ENCODE results near the gene PRDM15. TPM values are rescaled to one million over a fixed set of nuclear protein-coding genes. Genes with fewer than 3 reads are reported as not detected.

The PRDM15 gene
- total RNA-seq, 1 experiment from 2014 or later, result 9.9 TPM

DNA sequence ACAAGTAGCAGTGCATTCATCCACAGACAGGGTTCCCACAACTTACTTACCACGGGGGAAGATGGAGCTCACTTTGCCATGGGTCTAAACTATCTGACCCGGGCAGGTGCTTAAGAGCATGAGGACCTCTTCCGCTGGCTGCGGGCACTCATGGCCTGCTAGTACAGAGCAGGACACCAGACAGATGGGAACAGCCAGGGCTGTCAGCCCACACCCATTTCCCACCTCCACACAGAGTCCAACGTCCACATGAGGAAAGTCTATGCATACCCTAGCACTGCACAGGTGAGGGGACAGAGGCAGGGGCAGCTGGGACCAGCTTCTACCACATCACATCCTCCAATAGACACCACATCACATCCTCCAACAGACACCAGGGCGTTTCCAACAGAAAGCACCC, 35.8 kb upstream of the PRDM15 start:
- Histone ChIP-seq H2AFZ (ENCODE audit: low read length) (no peak overlapping the region), H3K14ac (ENCODE audit: insufficient read depth, low read length) (no peak overlapping the region), H2AK5ac (ENCODE audit: insufficient read length, low read length) (no peak overlapping the region), H3K4me2 (ENCODE audit: insufficient read depth, insufficient read length, low read length) (no peak overlapping the region), H3K9me3 (ENCODE audit: control insufficient read depth, low read depth, low read length) (no peaks in the 10 kb centered on the region), H3K27me3 (ENCODE audit: insufficient read depth, low read length) (no peaks in the 10 kb centered on the region), H3K27ac (ENCODE audit: insufficient read length, low read depth, low read length) (no peak overlapping the region), H3K23me2 (ENCODE audit: insufficient read length, low read depth, low read length, poor library complexity, severe bottlenecking) (no peaks in the 10 kb centered on the region), H3K79me1 (ENCODE audit: insufficient read depth, low read depth, low read length, poor library complexity, severe bottlenecking) (no peaks in the 10 kb centered on the region), H3K4ac (ENCODE audit: low read depth, low read length) (no peak overlapping the region), H3K18ac (ENCODE audit: insufficient read length, low read depth, low read length) (no peak overlapping the region), H4K5ac (ENCODE audit: insufficient read length, low read depth, low read length) (no peak overlapping the region), H2BK120ac (ENCODE audit: low read depth, low read length, poor library complexity, severe bottlenecking) (no peak overlapping the region), H2BK5ac (ENCODE audit: insufficient read length, low read length) (no peak overlapping the region), H2BK20ac (ENCODE audit: low read depth, low read length, poor library complexity, severe bottlenecking) (no peak overlapping the region), H4K20me1 (ENCODE audit: control insufficient read depth, insufficient read depth, insufficient read length) (no peaks in the 10 kb centered on the region), H3K9ac (ENCODE audit: extremely low read depth, insufficient read length, low read length) (no peak overlapping the region), H3T11ph (ENCODE audit: low read length) (no peak overlapping the region), H4K91ac (ENCODE audit: insufficient read length, low read depth, low read length) (no peak overlapping the region), H3K23ac (ENCODE audit: insufficient read length, low read depth, low read length) (no peak overlapping the region), H2BK15ac (ENCODE audit: low read depth, low read length) (no peak overlapping the region), H3K56ac (ENCODE audit: insufficient read length, low read depth, low read length) (no peak overlapping the region), H3K4me1 (ENCODE audit: insufficient read depth, low read length) (no peaks in the 10 kb centered on the region), H2BK12ac (ENCODE audit: insufficient read length, low read depth, low read length) (no peak overlapping the region), H4K8ac (replicated peaks; ENCODE audit: insufficient read length, low read depth, low read length) (no peak overlapping the region), H3K79me2 (ENCODE audit: insufficient read depth, low read length) (no peaks in the 10 kb centered on the region)
- no peaks in the 10 kb centered on the region for H3K4me1 Mint-ChIP-seq
- no peak for DNase-seq
- H3K4me3 Mint-ChIP-seq, result no peak overlapping the region
- TF ChIP-seq, protein P1, sequence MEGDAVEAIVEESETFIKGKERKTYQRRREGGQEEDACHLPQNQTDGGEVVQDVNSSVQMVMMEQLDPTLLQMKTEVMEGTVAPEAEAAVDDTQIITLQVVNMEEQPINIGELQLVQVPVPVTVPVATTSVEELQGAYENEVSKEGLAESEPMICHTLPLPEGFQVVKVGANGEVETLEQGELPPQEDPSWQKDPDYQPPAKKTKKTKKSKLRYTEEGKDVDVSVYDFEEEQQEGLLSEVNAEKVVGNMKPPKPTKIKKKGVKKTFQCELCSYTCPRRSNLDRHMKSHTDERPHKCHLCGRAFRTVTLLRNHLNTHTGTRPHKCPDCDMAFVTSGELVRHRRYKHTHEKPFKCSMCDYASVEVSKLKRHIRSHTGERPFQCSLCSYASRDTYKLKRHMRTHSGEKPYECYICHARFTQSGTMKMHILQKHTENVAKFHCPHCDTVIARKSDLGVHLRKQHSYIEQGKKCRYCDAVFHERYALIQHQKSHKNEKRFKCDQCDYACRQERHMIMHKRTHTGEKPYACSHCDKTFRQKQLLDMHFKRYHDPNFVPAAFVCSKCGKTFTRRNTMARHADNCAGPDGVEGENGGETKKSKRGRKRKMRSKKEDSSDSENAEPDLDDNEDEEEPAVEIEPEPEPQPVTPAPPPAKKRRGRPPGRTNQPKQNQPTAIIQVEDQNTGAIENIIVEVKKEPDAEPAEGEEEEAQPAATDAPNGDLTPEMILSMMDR (conservative IDR thresholded peaks at IDR 0.05), result no peak
- H3K27me3 Mint-ChIP-seq (ENCODE audit: low read depth), result no peaks in the 10 kb centered on the region
- WGBS (ENCODE audit: extremely low coverage, insufficient read length, low lambda C conversion rate), result no CpG with 5 or more reads among the region's 6 CpGs
- no peak overlapping the region; a peak in 1 of 7 replicates for H3K27ac Mint-ChIP-seq
- peaks cover 6 to 36% (median 25%) of the 10 kb centered on the region in 3 experiments; a peak in 5 of 7 replicates for H3K36me3 Mint-ChIP-seq (ENCODE audit: insufficient read depth in 1 of 3, low read depth in 3 of 3)
- no peaks in the 10 kb centered on the region; a peak in 1 of 5 replicates for H3K9me3 Mint-ChIP-seq

All from H9 (cell line).